Left renal pelvis (tissue), 4 donors: ENCODE measurements around the gene FCMR. TPM values are rescaled to one million over a fixed set of nuclear protein-coding genes. Genes with fewer than 3 reads are reported as not detected.
A peak's percentile ranks its signal among the peaks of the same experiment; 100 is the strongest.
"Not testable (repeated sequence)": the region's sequence is repeated elsewhere in the genome, so short reads cannot be mapped to it uniquely, and the experiment has no call there.

ENCODE experiments used
- DNase-seq, 4 donors: peaks; one replicate each; pipeline ENCODE4 v3.0.0-alpha.2; 2013; ENCODE audit warnings: low read depth in 4 of 4, low spot score in 3 of 4
- polyA plus RNA-seq, 4 donors: library from polyadenylated mRNA; unstranded; fragments of 120-200 nt; gene quantifications; one replicate each; pipeline ENCODE4 v1.2.1, GENCODE V29; 2013; ENCODE audit not compliant: insufficient read length in 4 of 4

Gene FCMR
- polyA plus RNA-seq, 4 donors, result 2.0 to 2.3 (median 2.2) TPM

- DNase-seq, result no peak
Measured at GRCh38 chr1:206924592-206925105, 2.9 kb upstream of the FCMR start.

- not testable (repeated sequence) for DNase-seq
Measured at GRCh38 chr1:206923961-206924557, 2.3 kb upstream of the FCMR start.

GRCh38 chr1:206923009-206923960, 1.5 kb upstream of the FCMR start:
- no peak for DNase-seq

GRCh38 chr1:206922524-206922923, 783 bp upstream of the FCMR start:
- DNase-seq, result no peak

- no peak for DNase-seq
Measured at GRCh38 chr1:206918076-206918475, 3.7 kb downstream of the FCMR start.

GRCh38 chr1:206916000-206916709, 5.6 kb downstream of the FCMR start:
- DNase-seq, result no peak

GRCh38 chr1:206915030-206915735, 6.6 kb downstream of the FCMR start:
- DNase-seq, result no peak

GRCh38 chr1:206913766-206914537, 7.8 kb downstream of the FCMR start:
- no peak for DNase-seq

- peak in 2 of 4 donors; percentile 64 to 66 for DNase-seq
Measured at GRCh38 chr1:206912445-206913095, 9.2 kb downstream of the FCMR start.

GRCh38 chr1:206911064-206911663, 10.6 kb downstream of the FCMR start:
- no peak for DNase-seq

GRCh38 chr1:206909883-206910318, 11.8 kb downstream of the FCMR start:
- DNase-seq, result no peak

- DNase-seq, result peak in 3 of 4 donors; percentile 49 to 82 (median 68)
Measured at GRCh38 chr1:206909161-206909882, 12.4 kb downstream of the FCMR start.

GRCh38 chr1:206908038-206908437, 13.7 kb downstream of the FCMR start:
- no peak for DNase-seq

- DNase-seq, result no peak
Measured at GRCh38 chr1:206907304-206907991, 14.3 kb downstream of the FCMR start.

- no peak for DNase-seq
Measured at GRCh38 chr1:206905295-206906164, 16.2 kb downstream of the FCMR start.

GRCh38 chr1:206904423-206905142, 17.2 kb downstream of the FCMR start:
- DNase-seq, result no peak
